Measurements from ENCODE around the gene ZNF619. TPM values are rescaled to one million over a fixed set of nuclear protein-coding genes. Genes with fewer than 3 reads are reported as not detected.
A peak's percentile ranks its signal among the peaks of the same experiment; 100 is the strongest.

ZNF619 gene
- total and polyA plus RNA-seq, 2 of the 13 experiments (the other 11 are each of a cell fraction or from before 2014, with no cell fraction given) = 0.83 to 5.2 TPM

DNA sequence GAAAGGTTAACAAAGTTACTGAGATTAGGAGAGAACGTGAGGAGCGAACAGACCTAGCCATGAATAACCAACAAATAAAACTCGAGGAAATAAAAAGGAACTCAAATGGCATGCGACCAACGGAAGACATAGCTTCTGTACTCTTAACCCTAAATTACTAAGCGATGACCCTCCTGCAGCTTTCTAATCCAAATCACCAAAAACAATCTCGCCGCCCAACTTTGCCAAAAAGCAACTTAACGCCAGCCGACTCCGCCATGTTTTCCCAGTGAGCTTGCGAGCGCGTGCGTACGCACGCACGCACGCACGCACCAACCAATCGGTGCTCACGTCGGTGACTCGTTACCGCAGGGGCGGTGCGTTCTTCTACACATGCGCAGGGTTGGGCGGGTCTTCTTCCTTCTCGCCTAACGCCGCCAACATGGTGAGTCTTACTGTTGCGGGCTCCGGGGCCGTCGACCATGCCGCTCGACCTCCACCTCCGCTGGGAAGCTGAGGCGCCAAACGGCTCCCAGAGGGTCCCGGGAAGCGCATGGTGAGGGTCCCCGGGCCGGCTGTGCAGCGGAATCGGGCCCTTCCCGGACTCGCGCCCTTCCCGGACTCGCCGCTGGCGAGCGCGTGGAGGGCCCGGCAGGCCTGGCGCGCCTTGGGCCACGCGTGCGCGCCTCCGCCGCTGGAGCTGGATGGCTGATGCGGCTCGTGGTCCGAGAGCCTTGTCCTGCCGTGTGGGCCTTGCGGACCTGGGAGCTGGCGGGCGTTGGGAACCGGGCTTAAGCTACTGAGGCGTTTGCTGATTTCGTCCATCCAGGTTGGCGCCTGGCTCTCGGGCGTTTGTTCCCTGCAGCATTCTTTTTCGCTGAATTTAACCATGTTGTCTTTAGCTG lies 19.7 kb upstream of the ZNF619 start, which contains the start of gene RPL14 (continued):
- no peak for TF ChIP-seq ZNF20 (CRISPR knock-in tag; IDR thresholded peaks at IDR 0.05)
- no peak for TF ChIP-seq ZFP62 (CRISPR knock-in tag; IDR thresholded peaks at IDR 0.05)
- peak; percentile 100 for TF ChIP-seq RBFOX2 (IDR thresholded peaks at IDR 0.05; ENCODE audit: low read depth, low read length)
- peak; percentile 45; the same call in 1 of the 2 replicates for TF ChIP-seq RXRA (CRISPR knock-in tag; IDR thresholded peaks at IDR 0.05)
- TF ChIP-seq ZBTB38 (CRISPR knock-in tag; IDR thresholded peaks at IDR 0.05) = no peak; the same call in 1 of the 2 replicates
- TF ChIP-seq, protein P1, sequence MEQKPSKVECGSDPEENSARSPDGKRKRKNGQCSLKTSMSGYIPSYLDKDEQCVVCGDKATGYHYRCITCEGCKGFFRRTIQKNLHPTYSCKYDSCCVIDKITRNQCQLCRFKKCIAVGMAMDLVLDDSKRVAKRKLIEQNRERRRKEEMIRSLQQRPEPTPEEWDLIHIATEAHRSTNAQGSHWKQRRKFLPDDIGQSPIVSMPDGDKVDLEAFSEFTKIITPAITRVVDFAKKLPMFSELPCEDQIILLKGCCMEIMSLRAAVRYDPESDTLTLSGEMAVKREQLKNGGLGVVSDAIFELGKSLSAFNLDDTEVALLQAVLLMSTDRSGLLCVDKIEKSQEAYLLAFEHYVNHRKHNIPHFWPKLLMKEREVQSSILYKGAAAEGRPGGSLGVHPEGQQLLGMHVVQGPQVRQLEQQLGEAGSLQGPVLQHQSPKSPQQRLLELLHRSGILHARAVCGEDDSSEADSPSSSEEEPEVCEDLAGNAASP (CRISPR knock-in tag; IDR thresholded peaks at IDR 0.05; ENCODE audit: borderline replicate concordance) = peak; percentile 46; the same call in 1 of the 2 replicates
- peak; percentile 96 for TF ChIP-seq YEATS4 (CRISPR knock-in tag; IDR thresholded peaks at IDR 0.05; ENCODE audit: borderline replicate concordance)
- no peak for TF ChIP-seq HMG20B (CRISPR knock-in tag; conservative IDR thresholded peaks at IDR 0.05)
- peak; percentile 91 for TF ChIP-seq ZNF547 (CRISPR knock-in tag; IDR thresholded peaks at IDR 0.05)
- TF ChIP-seq ZNF7 (CRISPR knock-in tag; IDR thresholded peaks at IDR 0.05) = no peak
- peak; percentile 80 for TF ChIP-seq CREB1 (IDR thresholded peaks at IDR 0.05)
- peak; percentile 78 for TF ChIP-seq CREB1 (CRISPR knock-in tag; IDR thresholded peaks at IDR 0.05)
- TF ChIP-seq ZSCAN21 (CRISPR knock-in tag; IDR thresholded peaks at IDR 0.05; ENCODE audit: borderline replicate concordance) = peak; percentile 77
- TF ChIP-seq, protein P2, sequence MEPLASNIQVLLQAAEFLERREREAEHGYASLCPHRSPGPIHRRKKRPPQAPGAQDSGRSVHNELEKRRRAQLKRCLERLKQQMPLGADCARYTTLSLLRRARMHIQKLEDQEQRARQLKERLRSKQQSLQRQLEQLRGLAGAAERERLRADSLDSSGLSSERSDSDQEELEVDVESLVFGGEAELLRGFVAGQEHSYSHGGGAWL (CRISPR knock-in tag; IDR thresholded peaks at IDR 0.05) = peak; percentile 86
- TF ChIP-seq NR2F2 (IDR thresholded peaks at IDR 0.05; ENCODE audit: borderline replicate concordance, low read depth) = no peak
- TF ChIP-seq HOXA5 (CRISPR knock-in tag; IDR thresholded peaks at IDR 0.05) = no peak
- peak; percentile 88 for TF ChIP-seq CHCHD3 (CRISPR knock-in tag; IDR thresholded peaks at IDR 0.05)
- TF ChIP-seq NBN (conservative IDR thresholded peaks at IDR 0.05) = no peak
- TF ChIP-seq ZNF549 (CRISPR knock-in tag; IDR thresholded peaks at IDR 0.05) = no peak
- no peak for TF ChIP-seq ZNF326 (CRISPR knock-in tag; IDR thresholded peaks at IDR 0.05; ENCODE audit: borderline replicate concordance)
- TF ChIP-seq MBD4 (IDR thresholded peaks at IDR 0.05; ENCODE audit: borderline replicate concordance, low read length) = no peak
- peak; percentile 94; the same call in 1 of the 2 replicates for TF ChIP-seq SRY (CRISPR knock-in tag; IDR thresholded peaks at IDR 0.05)
- TF ChIP-seq ZNF232 (CRISPR knock-in tag; IDR thresholded peaks at IDR 0.05; ENCODE audit: borderline replicate concordance) = peak; percentile 44; the same call in 1 of the 2 replicates
- peak; percentile 36; the same call in 1 of the 2 replicates for TF ChIP-seq RELA (CRISPR knock-in tag; IDR thresholded peaks at IDR 0.05)
- no peak for TF ChIP-seq HDAC6 (IDR thresholded peaks at IDR 0.05; ENCODE audit: low read depth, low read length)
- peak; percentile 36; the same call in 1 of the 2 replicates for TF ChIP-seq ZNF562 (CRISPR knock-in tag; IDR thresholded peaks at IDR 0.05; ENCODE audit: borderline replicate concordance)
- no peak for TF ChIP-seq ZSCAN22 (CRISPR knock-in tag; IDR thresholded peaks at IDR 0.05)
- TF ChIP-seq, protein P3, sequence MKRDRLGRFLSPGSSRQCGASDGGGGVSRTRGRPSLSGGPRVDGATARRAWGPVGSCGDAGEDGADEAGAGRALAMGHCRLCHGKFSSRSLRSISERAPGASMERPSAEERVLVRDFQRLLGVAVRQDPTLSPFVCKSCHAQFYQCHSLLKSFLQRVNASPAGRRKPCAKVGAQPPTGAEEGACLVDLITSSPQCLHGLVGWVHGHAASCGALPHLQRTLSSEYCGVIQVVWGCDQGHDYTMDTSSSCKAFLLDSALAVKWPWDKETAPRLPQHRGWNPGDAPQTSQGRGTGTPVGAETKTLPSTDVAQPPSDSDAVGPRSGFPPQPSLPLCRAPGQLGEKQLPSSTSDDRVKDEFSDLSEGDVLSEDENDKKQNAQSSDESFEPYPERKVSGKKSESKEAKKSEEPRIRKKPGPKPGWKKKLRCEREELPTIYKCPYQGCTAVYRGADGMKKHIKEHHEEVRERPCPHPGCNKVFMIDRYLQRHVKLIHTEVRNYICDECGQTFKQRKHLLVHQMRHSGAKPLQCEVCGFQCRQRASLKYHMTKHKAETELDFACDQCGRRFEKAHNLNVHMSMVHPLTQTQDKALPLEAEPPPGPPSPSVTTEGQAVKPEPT (CRISPR knock-in tag; IDR thresholded peaks at IDR 0.05; ENCODE audit: low read depth) = 0 out of 2 replicates have a peak, but pooled peaks have one; percentile 67
- no peak for TF ChIP-seq HIVEP1 (CRISPR knock-in tag; IDR thresholded peaks at IDR 0.05)
- peak; percentile 68; the same call in 1 of the 2 replicates for TF ChIP-seq ZSCAN25 (CRISPR knock-in tag; IDR thresholded peaks at IDR 0.05)

Measured in HepG2 (cell line).